A549 (cell line): ENCODE results near the gene AKR1C1.
"Not testable (repeated sequence)": the region's sequence is repeated elsewhere in the genome, so short reads cannot be mapped to it uniquely, and the experiment has no call there.

Experiments
- ZFP36 ChIP-seq: fragments of 450-650 bp; IDR thresholded peaks from 2 replicates; pipeline ENCODE4 v1.6.1; 2014; ENCODE audit warnings: borderline replicate concordance; ENCODE audit not compliant: partially characterized antibody
- TF ChIP-seq, protein P1 (sequence below): fragments of >200 bp; sonication (Bioruptor Twin); formaldehyde crosslinking; IDR thresholded peaks from 3 replicates; pipeline ENCODE4 v1.5.1; 2016

GRCh38 chr10:5010043-5010442 lies 46.8 kb downstream of the AKR1C1 start:
- not testable (repeated sequence) for TF ChIP-seq ZFP36
- TF ChIP-seq, protein P1, sequence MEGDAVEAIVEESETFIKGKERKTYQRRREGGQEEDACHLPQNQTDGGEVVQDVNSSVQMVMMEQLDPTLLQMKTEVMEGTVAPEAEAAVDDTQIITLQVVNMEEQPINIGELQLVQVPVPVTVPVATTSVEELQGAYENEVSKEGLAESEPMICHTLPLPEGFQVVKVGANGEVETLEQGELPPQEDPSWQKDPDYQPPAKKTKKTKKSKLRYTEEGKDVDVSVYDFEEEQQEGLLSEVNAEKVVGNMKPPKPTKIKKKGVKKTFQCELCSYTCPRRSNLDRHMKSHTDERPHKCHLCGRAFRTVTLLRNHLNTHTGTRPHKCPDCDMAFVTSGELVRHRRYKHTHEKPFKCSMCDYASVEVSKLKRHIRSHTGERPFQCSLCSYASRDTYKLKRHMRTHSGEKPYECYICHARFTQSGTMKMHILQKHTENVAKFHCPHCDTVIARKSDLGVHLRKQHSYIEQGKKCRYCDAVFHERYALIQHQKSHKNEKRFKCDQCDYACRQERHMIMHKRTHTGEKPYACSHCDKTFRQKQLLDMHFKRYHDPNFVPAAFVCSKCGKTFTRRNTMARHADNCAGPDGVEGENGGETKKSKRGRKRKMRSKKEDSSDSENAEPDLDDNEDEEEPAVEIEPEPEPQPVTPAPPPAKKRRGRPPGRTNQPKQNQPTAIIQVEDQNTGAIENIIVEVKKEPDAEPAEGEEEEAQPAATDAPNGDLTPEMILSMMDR, result not testable (repeated sequence)
